ENCODE measurements around the gene PGGT1B. TPM values are rescaled to one million over a fixed set of nuclear protein-coding genes. Genes with fewer than 3 reads are reported as not detected.

The PGGT1B gene
- polyA plus RNA-seq, 1 of the 3 experiments (the other 2 are of a cell fraction), result 0.69 TPM

DNA sequence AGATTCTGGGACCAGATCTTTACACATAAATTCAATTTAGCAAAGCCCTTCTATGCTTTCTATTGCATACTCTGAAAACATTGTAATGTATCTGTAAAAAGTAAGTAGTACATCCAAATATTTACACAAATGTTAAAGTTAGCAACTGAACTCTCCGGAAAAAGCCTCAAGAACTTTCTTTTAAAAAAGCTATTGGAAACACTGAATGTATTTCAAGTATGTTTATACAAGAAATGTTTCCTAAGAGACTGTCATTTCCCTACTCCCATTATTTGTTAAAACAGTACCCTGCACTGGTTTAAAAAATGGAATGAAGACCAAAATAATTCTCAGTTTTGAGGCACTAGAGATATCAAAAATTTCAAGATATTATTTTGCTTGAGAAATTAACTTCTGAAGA lies 48.1 kb downstream of the PGGT1B start:
- Histone ChIP-seq H3K27ac (ENCODE audit: low read depth in 2 of 2, low read length in 1 of 2) (no peak overlapping the region), H3K79me2 (ENCODE audit: insufficient read depth) (peaks cover 4% of the 10 kb centered on the region; the same call in 1 of the 2 replicates), H3F3A (replicated peaks; ENCODE audit: insufficient read depth) (no peaks in the 10 kb centered on the region), H3K27me3 (ENCODE audit: insufficient read depth) (no peaks in the 10 kb centered on the region), H3K4me1 (ENCODE audit: control insufficient read depth in 1 of 2, insufficient read depth in 2 of 2, low read depth in 1 of 2, low read length in 1 of 2) (no peaks in the 10 kb centered on the region; a peak in 1 of 4 replicates), H4K20me1 (ENCODE audit: insufficient read depth) (no peaks in the 10 kb centered on the region), H3K9me3 (no peaks in the 10 kb centered on the region), H3K4me3 (ENCODE audit: low read depth in 2 of 2, low read length in 1 of 2) (no peak overlapping the region), H2AFZ (ENCODE audit: low read depth) (no peak overlapping the region), H3K36me3 (replicated peaks in 1 of 2; ENCODE audit: control insufficient read depth in 1 of 2, insufficient read depth in 2 of 2, low read length in 1 of 2) (peaks cover 32 to 55% of the 10 kb centered on the region in 2 experiments), H3K9me2 (no peaks in the 10 kb centered on the region), H3K9ac (no peak overlapping the region), H3K4me2 (no peak overlapping the region)
- CTCF ChIA-PET, result no interaction called here
- TF ChIP-seq POLR2AphosphoS5 (IDR thresholded peaks at IDR 0.05; ENCODE audit: low read depth, low read length) (no peak), RXRA (IDR thresholded peaks at IDR 0.05; ENCODE audit: borderline replicate concordance, low read depth) (no peak), NRF1 (IDR thresholded peaks at IDR 0.05; ENCODE audit: low read depth, low read length) (no peak), RFX5 (IDR thresholded peaks at IDR 0.05; ENCODE audit: low read length) (no peak), SMC3 (IDR thresholded peaks at IDR 0.05; ENCODE audit: low read depth, low read length) (no peak), EZH2phosphoT487 (IDR thresholded peaks at IDR 0.05; ENCODE audit: borderline replicate concordance, low read depth) (no peak)
- TF ChIP-seq, protein P1, sequence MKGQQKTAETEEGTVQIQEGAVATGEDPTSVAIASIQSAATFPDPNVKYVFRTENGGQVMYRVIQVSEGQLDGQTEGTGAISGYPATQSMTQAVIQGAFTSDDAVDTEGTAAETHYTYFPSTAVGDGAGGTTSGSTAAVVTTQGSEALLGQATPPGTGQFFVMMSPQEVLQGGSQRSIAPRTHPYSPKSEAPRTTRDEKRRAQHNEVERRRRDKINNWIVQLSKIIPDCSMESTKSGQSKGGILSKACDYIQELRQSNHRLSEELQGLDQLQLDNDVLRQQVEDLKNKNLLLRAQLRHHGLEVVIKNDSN (IDR thresholded peaks at IDR 0.05; ENCODE audit: borderline replicate concordance, low read depth), result no peak
- TF ChIP-seq, protein P2, sequence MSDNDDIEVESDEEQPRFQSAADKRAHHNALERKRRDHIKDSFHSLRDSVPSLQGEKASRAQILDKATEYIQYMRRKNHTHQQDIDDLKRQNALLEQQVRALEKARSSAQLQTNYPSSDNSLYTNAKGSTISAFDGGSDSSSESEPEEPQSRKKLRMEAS (IDR thresholded peaks at IDR 0.05; ENCODE audit: low read depth), result no peak
- TF ChIP-seq, protein P3, sequence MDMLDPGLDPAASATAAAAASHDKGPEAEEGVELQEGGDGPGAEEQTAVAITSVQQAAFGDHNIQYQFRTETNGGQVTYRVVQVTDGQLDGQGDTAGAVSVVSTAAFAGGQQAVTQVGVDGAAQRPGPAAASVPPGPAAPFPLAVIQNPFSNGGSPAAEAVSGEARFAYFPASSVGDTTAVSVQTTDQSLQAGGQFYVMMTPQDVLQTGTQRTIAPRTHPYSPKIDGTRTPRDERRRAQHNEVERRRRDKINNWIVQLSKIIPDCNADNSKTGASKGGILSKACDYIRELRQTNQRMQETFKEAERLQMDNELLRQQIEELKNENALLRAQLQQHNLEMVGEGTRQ (IDR thresholded peaks at IDR 0.05; ENCODE audit: borderline replicate concordance, low read depth, low read length), result no peak
- WGBS (ENCODE audit: low lambda C conversion rate), result 96% methylated on average over 1 of the region's 1 CpG
- POLR2A ChIA-PET, result no interaction called here
- DNase-seq, result no peak

DNA sequence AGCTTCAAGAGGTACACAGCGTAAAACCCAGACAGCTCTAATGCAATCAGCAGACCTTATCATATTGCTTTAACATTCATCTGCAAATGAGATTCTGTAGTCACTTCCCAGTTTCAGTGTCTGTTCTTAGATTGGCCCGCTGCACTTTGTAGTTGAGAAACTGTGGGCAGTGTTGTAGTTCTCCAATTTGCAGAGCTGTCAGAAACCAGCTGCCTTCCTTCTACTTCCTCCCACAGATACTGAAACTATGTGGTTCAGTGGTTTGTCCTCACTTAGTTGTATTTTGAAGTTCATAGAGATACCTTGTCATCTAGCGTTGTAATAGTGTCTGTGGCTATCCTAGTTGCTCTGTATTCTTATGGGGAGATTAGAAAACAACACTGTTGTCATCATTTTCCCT lies 53.4 kb downstream of the PGGT1B start:
- Histone ChIP-seq H2AFZ (ENCODE audit: low read depth) (no peak overlapping the region), H3K36me3 (replicated peaks in 1 of 2; ENCODE audit: control insufficient read depth in 1 of 2, insufficient read depth in 2 of 2, low read length in 1 of 2) (peaks cover 20 to 37% of the 10 kb centered on the region in 2 experiments), H3K27ac (ENCODE audit: low read depth in 2 of 2, low read length in 1 of 2) (no peak overlapping the region), H3F3A (replicated peaks; ENCODE audit: insufficient read depth) (no peaks in the 10 kb centered on the region), H3K9me3 (no peaks in the 10 kb centered on the region; the same call in 1 of the 2 replicates), H3K79me2 (ENCODE audit: insufficient read depth) (no peaks in the 10 kb centered on the region), H3K4me2 (no peak overlapping the region), H4K20me1 (ENCODE audit: insufficient read depth) (no peaks in the 10 kb centered on the region), H3K9ac (no peak overlapping the region), H3K9me2 (no peaks in the 10 kb centered on the region), H3K4me1 (ENCODE audit: control insufficient read depth in 1 of 2, insufficient read depth in 2 of 2, low read depth in 1 of 2, low read length in 1 of 2) (no peaks in the 10 kb centered on the region; a peak in 1 of 4 replicates), H3K27me3 (ENCODE audit: insufficient read depth) (no peaks in the 10 kb centered on the region), H3K4me3 (ENCODE audit: low read depth in 2 of 2, low read length in 1 of 2) (no peak overlapping the region)
- CTCF ChIA-PET, result interaction anchor here (0.6 kb wide), 1 partner anchor 111 kb away, joined by 3 read pairs; no protein-coding TSS in a partner anchor
- peak; percentile 36; the same call in 1 of the 2 replicates for TF ChIP-seq GATA2 (CRISPR knock-in tag; IDR thresholded peaks at IDR 0.05)
- no peak for TF ChIP-seq JUND (IDR thresholded peaks at IDR 0.05)
- DNase-seq, result no peak
- WGBS (ENCODE audit: low lambda C conversion rate), result 92% methylated on average over 3 of the region's 3 CpGs
- POLR2A ChIA-PET, result no interaction called here
